Measurements from ENCODE around the gene TMEM53.

TMEM53 gene

GRCh38 chr1:44674113-44675000, at the start of gene TMEM53, which contains the start of gene ARMH1:
TMEM53 (minus strand) TSS chr1:44674481; CDS start chr1:44674391, 90 bp downstream.
ARMH1 (plus strand) TSS chr1:44674714; CDS start chr1:44689698, 14,984 bp downstream.
- peak; percentile 99 for DNase-seq
- Histone ChIP-seq H3F3A (ENCODE audit: insufficient read depth, low read length) (peaks cover 22% of the 10 kb centered on the region), H2AFZ (ENCODE audit: low read length) (peak within 1 kb of the TSS; percentile 92)

DNA sequence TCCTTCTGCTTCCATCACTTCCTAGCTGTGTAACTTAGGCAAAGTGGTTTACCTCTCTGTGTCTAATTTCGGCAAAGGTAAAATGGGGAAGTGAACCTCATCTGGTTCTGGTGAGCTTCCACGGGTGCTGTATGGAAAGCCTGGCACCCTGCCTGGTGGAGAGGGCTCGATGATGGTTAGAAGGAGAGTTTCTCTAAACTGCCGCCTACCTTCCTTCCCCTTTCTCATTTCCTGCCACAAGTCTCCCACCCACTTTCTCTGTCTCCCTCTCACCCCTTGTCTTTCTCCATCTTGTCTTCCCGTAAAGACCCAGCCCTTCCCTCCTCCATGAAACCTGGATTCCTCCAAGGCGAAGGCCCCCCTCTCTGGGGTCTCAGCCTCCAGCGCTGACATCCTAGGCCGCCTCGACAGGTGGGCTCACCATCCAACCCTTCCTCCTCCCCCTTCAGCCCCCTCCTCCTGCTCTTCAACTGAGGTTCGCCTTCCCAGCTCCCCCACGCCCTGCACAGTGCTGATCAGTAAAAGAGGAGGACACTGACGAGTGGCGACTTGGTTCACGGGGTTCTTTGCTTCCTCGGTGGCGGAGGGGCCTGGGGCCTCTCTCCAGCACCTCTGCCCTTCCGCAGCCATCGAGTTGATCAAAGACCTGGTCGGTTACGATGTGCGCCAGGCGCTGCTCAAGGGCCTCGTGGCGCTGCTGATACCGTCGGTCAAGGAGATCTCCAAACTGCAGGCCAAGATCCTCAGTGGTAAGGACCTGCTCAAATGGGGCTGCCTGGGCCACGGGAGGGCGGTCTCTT, 49.4 kb upstream of the TMEM53 start:
- H3K9ac ChIP-seq (ENCODE audit: low read length): no peak overlapping the region
- no peaks in the 10 kb centered on the region; the same call in 1 of the 2 replicates for H3K27me3 ChIP-seq (replicated peaks; ENCODE audit: insufficient read depth, low read length)
- peak overlapping the region; percentile 23; the same call in 1 of the 2 replicates for H3K4me3 ChIP-seq (ENCODE audit: low read length)
- H3K27ac ChIP-seq (ENCODE audit: low read length): no peak overlapping the region
- no peaks in the 10 kb centered on the region for H4K20me1 ChIP-seq (ENCODE audit: insufficient read depth, low read length)
- H3K79me2 ChIP-seq (ENCODE audit: low read length): no peaks in the 10 kb centered on the region
- peak overlapping the region; percentile 51 for H3K4me2 ChIP-seq (ENCODE audit: low read depth, low read length)
- H3K9me3 ChIP-seq (replicated peaks; ENCODE audit: insufficient read depth, low read length): no peaks in the 10 kb centered on the region
- no peaks in the 10 kb centered on the region for H3K9me2 ChIP-seq (replicated peaks; ENCODE audit: insufficient read depth, low read length)
- peaks cover 31% of the 10 kb centered on the region for H3F3A ChIP-seq (ENCODE audit: insufficient read depth, low read length)
- peak; percentile 23 for DNase-seq
- H3K36me3 ChIP-seq (replicated peaks; ENCODE audit: insufficient read depth, low read length): no peaks in the 10 kb centered on the region
- H3K4me1 ChIP-seq (ENCODE audit: low read length): peaks cover 13% of the 10 kb centered on the region
- TF ChIP-seq EZH2 (optimal IDR thresholded peaks at IDR 0.05; ENCODE audit: low read depth, low read length) (no peak), CTCF (IDR thresholded peaks at IDR 0.05; ENCODE audit: low read length) (no peak), EZH2phosphoT487 (IDR thresholded peaks at IDR 0.05; ENCODE audit: low read length) (no peak)
- peak overlapping the region; percentile 58 for H2AFZ ChIP-seq (ENCODE audit: low read length)

More at GRCh38 chr1:44674113-44675000, at the start of gene TMEM53, which contains the start of gene ARMH1:
- peak within 1 kb of the TSS; percentile 74 for H3K9ac ChIP-seq (ENCODE audit: low read length)
- H3K27ac ChIP-seq (ENCODE audit: low read length): peak within 1 kb of the TSS; percentile 72; the same call in 1 of the 2 replicates
- no peaks in the 10 kb centered on the region for H4K20me1 ChIP-seq (ENCODE audit: insufficient read depth, low read length)
- H3K9me3 ChIP-seq (replicated peaks; ENCODE audit: insufficient read depth, low read length): no peaks in the 10 kb centered on the region
- no peaks in the 10 kb centered on the region for H3K9me2 ChIP-seq (replicated peaks; ENCODE audit: insufficient read depth, low read length)
- H3K4me2 ChIP-seq (ENCODE audit: low read depth, low read length): peak within 1 kb of the TSS; percentile 96
- no peaks in the 10 kb centered on the region for H3K27me3 ChIP-seq (replicated peaks; ENCODE audit: insufficient read depth, low read length)
- H3K4me3 ChIP-seq (ENCODE audit: low read length): peak within 1 kb of the TSS; percentile 77
- H3K4me1 ChIP-seq (ENCODE audit: low read length): peaks cover 42% of the 10 kb centered on the region
- H3K36me3 ChIP-seq (replicated peaks; ENCODE audit: insufficient read depth, low read length): no peaks in the 10 kb centered on the region
- TF ChIP-seq EZH2 (optimal IDR thresholded peaks at IDR 0.05; ENCODE audit: low read depth, low read length) (no peak), EZH2phosphoT487 (IDR thresholded peaks at IDR 0.05; ENCODE audit: low read length) (no peak), CTCF (IDR thresholded peaks at IDR 0.05; ENCODE audit: low read length) (no peak)
- no peaks in the 10 kb centered on the region for H3K79me2 ChIP-seq (ENCODE audit: low read length)

- no peaks in the 10 kb centered on the region; the same call in 1 of the 2 replicates for H3K27me3 ChIP-seq (replicated peaks; ENCODE audit: insufficient read depth, low read length)
- no peak overlapping the region for H3K27ac ChIP-seq (ENCODE audit: low read length)
- H4K20me1 ChIP-seq (ENCODE audit: insufficient read depth, low read length): no peaks in the 10 kb centered on the region
- H3K79me2 ChIP-seq (ENCODE audit: low read length): no peaks in the 10 kb centered on the region
- peak overlapping the region; percentile 51 for H3K4me2 ChIP-seq (ENCODE audit: low read depth, low read length)
- H3K36me3 ChIP-seq (replicated peaks; ENCODE audit: insufficient read depth, low read length): no peaks in the 10 kb centered on the region
- peak overlapping the region; percentile 23; the same call in 1 of the 2 replicates for H3K4me3 ChIP-seq (ENCODE audit: low read length)
- TF ChIP-seq CTCF (IDR thresholded peaks at IDR 0.05; ENCODE audit: low read length): no peak
- no peak for TF ChIP-seq EZH2 (optimal IDR thresholded peaks at IDR 0.05; ENCODE audit: low read depth, low read length)
- no peak for TF ChIP-seq EZH2phosphoT487 (IDR thresholded peaks at IDR 0.05; ENCODE audit: low read length)
- H3K9me2 ChIP-seq (replicated peaks; ENCODE audit: insufficient read depth, low read length): no peaks in the 10 kb centered on the region
- H3K9ac ChIP-seq (ENCODE audit: low read length): no peak overlapping the region
- H3K9me3 ChIP-seq (replicated peaks; ENCODE audit: insufficient read depth, low read length): no peaks in the 10 kb centered on the region
- H2AFZ ChIP-seq (ENCODE audit: low read length): peak overlapping the region; percentile 58
- DNase-seq: no peak
- H3F3A ChIP-seq (ENCODE audit: insufficient read depth, low read length): peaks cover 31% of the 10 kb centered on the region
- peaks cover 17% of the 10 kb centered on the region for H3K4me1 ChIP-seq (ENCODE audit: low read length)
Observed at GRCh38 chr1:44723064-44723463, 48.8 kb upstream of the TMEM53 start.

Data from MM.1S (cell line).